Neural crest cell (in vitro differentiated cells): ENCODE data around the gene ZBP1. TPM values are rescaled to one million over a fixed set of nuclear protein-coding genes. Genes with fewer than 3 reads are reported as not detected.

Experiments used
- DNase-seq: peaks from one replicate; pipeline ENCODE4 v3.0.0; 2021; ENCODE audit warnings: low read depth, mixed read lengths, low spot score
- H3K27ac Mint-ChIP-seq: one replicate; pipeline ENCODE4 v1.8.0; 2021; ENCODE audit warnings: mild to moderate bottlenecking, mixed read lengths; ENCODE audit not compliant: unreplicated experiment
- H3K27me3 Mint-ChIP-seq: 2 replicates; pipeline ENCODE4 v1.8.0; 2021; ENCODE audit warnings: low read depth, mild to moderate bottlenecking, mixed read lengths
- H3K36me3 Mint-ChIP-seq: 2 replicates; pipeline ENCODE4 v1.8.0; 2021; ENCODE audit warnings: low read depth, mild to moderate bottlenecking, mixed read lengths
- H3K4me1 Mint-ChIP-seq: 2 replicates; pipeline ENCODE4 v1.8.0; 2021; ENCODE audit warnings: mixed read lengths
- H3K4me3 Mint-ChIP-seq: one replicate; pipeline ENCODE4 v1.8.0; 2021; ENCODE audit warnings: mild to moderate bottlenecking, mixed read lengths
- H3K9me3 Mint-ChIP-seq: 2 replicates; pipeline ENCODE4 v1.8.0; 2021; ENCODE audit warnings: mixed read lengths
- total RNA-seq: library from RNA; stranded (reverse); gene quantifications from 2 replicates; pipeline ENCODE4 v1.2.1, GENCODE V29; 2021
- TF ChIP-seq, protein P1 (sequence below): fragments of 200-600 bp; sonication (generic); conservative IDR thresholded peaks from 2 replicates; pipeline ENCODE4 v1.5.0; 2021; ENCODE audit warnings: antibody characterized with exemption, mild to moderate bottlenecking

ZBP1 gene
- total RNA-seq, 1 donor from 2014 or later, result not detected

DNA sequence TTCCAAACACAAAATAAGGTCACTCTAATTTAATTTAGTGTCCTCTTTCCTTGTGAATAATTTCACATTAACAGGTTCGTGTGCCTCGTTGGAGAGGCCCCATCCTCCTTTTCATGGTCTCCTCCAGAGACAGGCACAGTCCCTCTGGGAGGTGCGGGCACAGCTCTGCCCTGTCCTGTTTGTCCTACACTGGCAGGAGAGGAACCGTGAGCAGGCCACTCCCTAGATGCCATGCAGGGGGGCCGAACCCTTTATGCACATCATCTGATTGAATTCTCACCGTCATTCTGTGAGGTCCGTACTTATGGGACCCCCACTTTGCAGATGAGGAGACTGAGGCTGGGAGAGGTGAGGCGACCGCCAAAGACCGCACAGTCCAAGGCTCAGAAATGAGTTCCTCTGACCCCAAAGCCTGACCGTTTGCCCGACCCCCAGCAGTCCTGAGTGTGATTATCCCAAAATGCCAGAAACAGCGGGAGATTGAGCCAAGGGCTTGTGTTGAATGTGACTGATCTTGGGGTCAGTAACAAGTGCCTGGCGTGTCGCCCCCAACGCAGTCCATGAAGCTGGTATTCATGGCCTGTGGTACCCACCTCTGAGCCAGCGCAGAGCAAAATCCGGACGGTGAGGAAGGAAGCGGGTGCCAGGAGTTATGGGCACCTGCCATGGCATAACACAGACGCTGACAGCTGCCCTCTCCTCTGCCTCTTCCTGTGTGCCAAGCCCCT lies 46.0 kb upstream of the ZBP1 start:
- H3K4me3 Mint-ChIP-seq, result no peak overlapping the region
- H3K4me1 Mint-ChIP-seq, result peaks cover 4% of the 10 kb centered on the region
- no peaks in the 10 kb centered on the region for H3K36me3 Mint-ChIP-seq

DNA sequence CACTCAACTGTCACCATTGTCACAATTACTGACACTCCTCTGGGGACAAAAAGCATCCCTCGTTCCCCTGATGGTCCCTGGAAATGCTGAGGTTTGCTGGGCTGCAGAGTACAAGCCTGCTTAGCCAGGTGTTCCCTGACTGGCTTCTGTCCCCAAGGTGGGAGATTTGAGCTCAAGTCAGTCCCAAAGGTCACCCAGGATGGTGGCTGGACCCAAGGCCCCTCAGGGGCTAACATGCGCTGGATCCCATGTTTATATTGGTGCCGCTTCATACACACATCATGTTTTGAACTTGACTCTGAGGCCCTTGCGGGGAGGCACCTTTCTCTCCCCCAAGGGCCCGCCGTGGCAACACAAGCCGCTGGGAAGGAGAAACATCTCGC lies 45.4 kb upstream of the ZBP1 start:
- Mint-ChIP-seq H3K4me1 (peaks cover 4% of the 10 kb centered on the region), H3K36me3 (no peaks in the 10 kb centered on the region), H3K4me3 (no peak overlapping the region), H3K9me3 (no peaks in the 10 kb centered on the region), H3K27ac (no peak overlapping the region), H3K27me3 (peaks cover 2% of the 10 kb centered on the region)
- no peak for DNase-seq
- TF ChIP-seq, protein P1, sequence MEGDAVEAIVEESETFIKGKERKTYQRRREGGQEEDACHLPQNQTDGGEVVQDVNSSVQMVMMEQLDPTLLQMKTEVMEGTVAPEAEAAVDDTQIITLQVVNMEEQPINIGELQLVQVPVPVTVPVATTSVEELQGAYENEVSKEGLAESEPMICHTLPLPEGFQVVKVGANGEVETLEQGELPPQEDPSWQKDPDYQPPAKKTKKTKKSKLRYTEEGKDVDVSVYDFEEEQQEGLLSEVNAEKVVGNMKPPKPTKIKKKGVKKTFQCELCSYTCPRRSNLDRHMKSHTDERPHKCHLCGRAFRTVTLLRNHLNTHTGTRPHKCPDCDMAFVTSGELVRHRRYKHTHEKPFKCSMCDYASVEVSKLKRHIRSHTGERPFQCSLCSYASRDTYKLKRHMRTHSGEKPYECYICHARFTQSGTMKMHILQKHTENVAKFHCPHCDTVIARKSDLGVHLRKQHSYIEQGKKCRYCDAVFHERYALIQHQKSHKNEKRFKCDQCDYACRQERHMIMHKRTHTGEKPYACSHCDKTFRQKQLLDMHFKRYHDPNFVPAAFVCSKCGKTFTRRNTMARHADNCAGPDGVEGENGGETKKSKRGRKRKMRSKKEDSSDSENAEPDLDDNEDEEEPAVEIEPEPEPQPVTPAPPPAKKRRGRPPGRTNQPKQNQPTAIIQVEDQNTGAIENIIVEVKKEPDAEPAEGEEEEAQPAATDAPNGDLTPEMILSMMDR, result no peak

More for the DNA sequence above, 46.0 kb upstream of the ZBP1 start:
- Mint-ChIP-seq H3K27me3 (peaks cover 2% of the 10 kb centered on the region), H3K27ac (no peak overlapping the region), H3K9me3 (no peaks in the 10 kb centered on the region)
- no peak for DNase-seq
- TF ChIP-seq, protein P1, result no peak

DNA sequence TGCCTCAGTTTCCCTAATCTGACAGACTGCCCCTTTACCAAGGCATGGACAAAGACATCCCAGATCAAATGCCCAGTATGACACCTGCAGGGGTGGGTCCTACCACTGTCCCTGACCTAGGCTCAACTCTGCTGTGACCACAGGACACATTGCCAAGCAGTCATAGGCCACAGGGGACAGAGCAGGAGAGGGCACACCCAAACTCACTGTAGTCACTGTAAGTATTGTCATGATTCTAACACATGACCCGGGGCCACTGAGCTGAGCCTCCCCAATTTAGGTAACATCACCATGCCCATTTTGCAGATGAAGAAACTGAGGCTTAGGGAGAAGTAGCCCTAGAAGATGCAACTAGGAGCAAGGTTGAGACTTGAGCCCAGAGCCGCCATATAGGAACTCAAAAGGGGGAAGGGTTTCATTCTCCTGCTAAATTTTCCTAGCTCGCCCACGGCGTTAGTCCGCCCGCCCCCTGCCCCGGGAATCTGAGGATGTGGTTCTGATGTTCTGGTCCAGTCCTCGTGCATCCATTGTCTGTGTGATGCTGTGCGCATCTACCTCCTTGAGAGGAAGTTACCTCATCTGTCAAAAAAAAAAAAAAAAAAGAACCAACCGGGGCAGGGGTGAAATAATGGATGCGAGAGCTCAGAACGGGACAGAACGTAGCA lies 44.8 kb upstream of the ZBP1 start:
- no peak for DNase-seq
- Mint-ChIP-seq H3K27me3 (peaks cover 2% of the 10 kb centered on the region), H3K36me3 (no peaks in the 10 kb centered on the region), H3K4me3 (no peak overlapping the region), H3K9me3 (no peaks in the 10 kb centered on the region), H3K27ac (no peak overlapping the region), H3K4me1 (peaks cover 4% of the 10 kb centered on the region)
- TF ChIP-seq, protein P1, result no peak

DNA sequence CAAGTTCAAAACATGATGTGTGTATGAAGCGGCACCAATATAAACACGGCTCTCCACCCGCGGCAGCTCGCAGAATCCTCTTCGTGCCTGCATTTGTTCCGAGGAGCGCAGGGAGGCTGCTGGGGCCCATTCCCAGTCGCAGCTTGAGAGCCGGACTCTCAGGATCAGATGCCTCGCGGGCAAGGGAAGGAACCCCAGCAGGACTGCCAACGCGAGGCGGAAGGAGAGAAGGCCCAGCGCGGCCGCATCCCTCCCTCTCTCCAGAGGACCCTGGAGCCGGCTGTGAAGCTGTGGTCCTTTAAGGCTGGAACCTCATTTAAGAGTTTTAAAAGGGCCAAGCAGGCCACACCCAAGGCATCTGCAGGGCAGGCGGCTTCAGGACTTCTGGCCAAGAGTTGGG lies 44.2 kb upstream of the ZBP1 start:
- H3K4me1 Mint-ChIP-seq, result peaks cover 4% of the 10 kb centered on the region
- H3K36me3 Mint-ChIP-seq, result no peaks in the 10 kb centered on the region
- TF ChIP-seq, protein P1, result no peak
- no peak overlapping the region for H3K27ac Mint-ChIP-seq
- no peak overlapping the region for H3K4me3 Mint-ChIP-seq
- no peak for DNase-seq
- no peaks in the 10 kb centered on the region for H3K9me3 Mint-ChIP-seq
- peaks cover 2% of the 10 kb centered on the region for H3K27me3 Mint-ChIP-seq

DNA sequence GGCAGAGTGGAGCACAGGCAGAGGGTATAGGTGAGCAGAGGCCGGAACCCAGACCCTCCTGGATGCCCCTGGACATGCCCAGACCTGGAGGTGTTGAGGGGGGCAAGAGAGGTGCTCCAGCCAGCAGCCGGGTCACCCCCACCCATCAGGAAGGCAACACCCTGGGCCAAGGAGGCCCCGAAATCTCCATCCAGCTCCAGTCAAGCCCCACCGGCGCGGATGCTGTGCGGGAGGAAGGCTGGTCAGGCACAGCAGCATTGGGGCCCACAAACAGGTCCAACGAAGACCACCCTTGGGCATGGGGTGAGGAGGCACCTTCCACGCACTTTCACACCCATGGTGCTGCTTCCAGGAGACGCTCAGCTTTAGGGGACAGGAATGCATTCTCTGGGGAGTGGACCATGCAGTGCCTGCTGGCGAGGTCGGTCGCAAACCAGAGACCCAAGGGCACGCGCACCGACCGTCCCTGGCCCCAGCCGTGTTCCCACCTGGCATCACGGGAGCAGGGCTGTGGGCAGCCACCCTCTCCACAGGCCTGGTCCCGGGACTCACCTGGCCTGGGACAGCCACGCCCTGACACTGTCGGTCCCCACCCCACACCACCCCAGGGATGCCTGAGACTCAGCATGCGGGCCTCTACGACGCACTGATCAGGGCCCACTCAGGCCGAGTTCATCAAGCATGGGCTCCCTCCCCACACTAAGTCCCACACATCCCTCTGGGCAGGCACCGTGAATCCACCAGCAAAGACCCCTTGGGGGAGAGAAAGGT lies 43.6 kb upstream of the ZBP1 start:
- H3K27me3 Mint-ChIP-seq, result peaks cover 2% of the 10 kb centered on the region
- H3K9me3 Mint-ChIP-seq, result no peaks in the 10 kb centered on the region
- TF ChIP-seq, protein P1, result no peak
- no peak overlapping the region for H3K4me3 Mint-ChIP-seq
- no peaks in the 10 kb centered on the region for H3K36me3 Mint-ChIP-seq
- no peak overlapping the region for H3K27ac Mint-ChIP-seq
- DNase-seq, result no peak
- peaks cover 4% of the 10 kb centered on the region for H3K4me1 Mint-ChIP-seq
